ENCODE data around the gene C19orf44.
"Not testable (repeated sequence)": the region's sequence is repeated elsewhere in the genome, so short reads cannot be mapped to it uniquely, and the experiment has no call there.

C19orf44 gene

DNA sequence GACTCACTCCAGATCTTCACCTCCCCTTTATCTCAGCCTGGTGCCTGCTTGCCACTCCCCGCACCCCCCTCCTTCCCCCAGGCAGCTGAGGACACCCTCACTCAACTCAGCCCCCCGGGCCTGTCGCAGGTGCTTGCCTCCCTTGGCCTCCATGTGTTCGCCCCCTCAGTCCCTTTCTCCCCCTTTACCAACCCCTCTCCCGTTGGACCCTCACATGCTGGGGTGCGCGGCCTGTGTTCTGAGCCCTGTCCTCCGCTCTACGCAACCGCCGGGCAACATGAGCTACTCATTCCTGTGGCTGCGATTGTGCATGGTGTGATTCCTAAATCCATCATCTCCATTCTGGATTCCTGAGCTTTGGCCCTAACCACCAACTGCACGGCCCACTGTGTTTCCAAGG, 40.9 kb downstream of the C19orf44 start:
- no peak overlapping the region for H3K4me3 ChIP-seq (ENCODE audit: control insufficient read depth, low read depth, low read length)
- TF ChIP-seq, protein P1, sequence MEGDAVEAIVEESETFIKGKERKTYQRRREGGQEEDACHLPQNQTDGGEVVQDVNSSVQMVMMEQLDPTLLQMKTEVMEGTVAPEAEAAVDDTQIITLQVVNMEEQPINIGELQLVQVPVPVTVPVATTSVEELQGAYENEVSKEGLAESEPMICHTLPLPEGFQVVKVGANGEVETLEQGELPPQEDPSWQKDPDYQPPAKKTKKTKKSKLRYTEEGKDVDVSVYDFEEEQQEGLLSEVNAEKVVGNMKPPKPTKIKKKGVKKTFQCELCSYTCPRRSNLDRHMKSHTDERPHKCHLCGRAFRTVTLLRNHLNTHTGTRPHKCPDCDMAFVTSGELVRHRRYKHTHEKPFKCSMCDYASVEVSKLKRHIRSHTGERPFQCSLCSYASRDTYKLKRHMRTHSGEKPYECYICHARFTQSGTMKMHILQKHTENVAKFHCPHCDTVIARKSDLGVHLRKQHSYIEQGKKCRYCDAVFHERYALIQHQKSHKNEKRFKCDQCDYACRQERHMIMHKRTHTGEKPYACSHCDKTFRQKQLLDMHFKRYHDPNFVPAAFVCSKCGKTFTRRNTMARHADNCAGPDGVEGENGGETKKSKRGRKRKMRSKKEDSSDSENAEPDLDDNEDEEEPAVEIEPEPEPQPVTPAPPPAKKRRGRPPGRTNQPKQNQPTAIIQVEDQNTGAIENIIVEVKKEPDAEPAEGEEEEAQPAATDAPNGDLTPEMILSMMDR (conservative IDR thresholded peaks at IDR 0.05; ENCODE audit: control insufficient read depth, insufficient read depth, low read depth, low read length) = no peak
- DNase-seq (ENCODE audit: low read depth) = no peak

DNA sequence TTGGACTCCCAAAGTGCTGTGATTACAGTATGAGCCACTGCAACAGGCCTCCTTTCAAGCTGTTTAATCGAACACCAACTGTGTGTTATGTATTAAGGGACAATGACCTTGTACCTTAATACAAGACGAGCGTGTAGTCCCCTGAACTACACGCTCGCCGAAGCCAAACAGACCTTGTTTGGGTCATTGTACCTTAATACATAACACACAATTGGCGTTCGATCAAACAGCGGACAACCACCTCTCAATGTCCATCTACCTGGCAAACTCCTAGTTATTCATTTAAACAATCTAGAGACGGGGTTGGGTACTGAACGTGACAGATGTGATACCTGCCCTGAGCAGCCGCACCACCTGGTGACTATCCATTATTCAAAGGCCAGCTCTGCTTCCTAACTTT, 44.8 kb downstream of the C19orf44 start:
- TF ChIP-seq, protein P1 (conservative IDR thresholded peaks at IDR 0.05; ENCODE audit: control insufficient read depth, insufficient read depth, low read depth, low read length) = no peak
- H3K4me3 ChIP-seq (ENCODE audit: control insufficient read depth, low read depth, low read length) = peak overlapping the region; percentile 93
- no peak for DNase-seq (ENCODE audit: low read depth)

DNA sequence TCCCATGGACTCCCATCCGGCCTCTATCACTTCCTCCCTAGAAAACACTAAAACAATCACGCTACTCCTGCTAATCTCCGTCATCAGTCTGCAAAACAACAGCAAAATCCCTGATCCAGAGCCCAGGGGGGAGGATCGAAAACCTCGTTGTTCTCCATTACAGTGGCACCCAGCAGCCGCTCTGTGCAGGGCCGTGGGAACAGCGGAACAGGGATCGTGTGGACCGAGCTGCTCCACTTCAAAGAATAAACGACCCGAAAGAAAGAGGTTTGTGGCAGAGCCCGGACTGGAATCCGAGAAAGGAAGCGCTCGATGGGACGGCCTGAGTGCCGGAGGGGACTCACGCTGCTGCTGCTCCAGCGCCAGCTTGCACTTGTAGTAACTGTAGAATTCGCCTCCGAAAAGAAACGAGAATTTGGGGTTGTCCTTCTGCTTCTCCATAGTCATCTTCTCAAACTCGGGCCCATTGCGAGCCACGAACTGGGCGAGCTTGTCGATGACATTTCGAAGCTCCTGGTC, 45.4 kb downstream of the C19orf44 start:
- DNase-seq (ENCODE audit: low read depth) = peak; percentile 23
- peak overlapping the region; percentile 93 for H3K4me3 ChIP-seq (ENCODE audit: control insufficient read depth, low read depth, low read length)
- TF ChIP-seq, protein P1 (conservative IDR thresholded peaks at IDR 0.05; ENCODE audit: control insufficient read depth, insufficient read depth, low read depth, low read length) = no peak

DNA sequence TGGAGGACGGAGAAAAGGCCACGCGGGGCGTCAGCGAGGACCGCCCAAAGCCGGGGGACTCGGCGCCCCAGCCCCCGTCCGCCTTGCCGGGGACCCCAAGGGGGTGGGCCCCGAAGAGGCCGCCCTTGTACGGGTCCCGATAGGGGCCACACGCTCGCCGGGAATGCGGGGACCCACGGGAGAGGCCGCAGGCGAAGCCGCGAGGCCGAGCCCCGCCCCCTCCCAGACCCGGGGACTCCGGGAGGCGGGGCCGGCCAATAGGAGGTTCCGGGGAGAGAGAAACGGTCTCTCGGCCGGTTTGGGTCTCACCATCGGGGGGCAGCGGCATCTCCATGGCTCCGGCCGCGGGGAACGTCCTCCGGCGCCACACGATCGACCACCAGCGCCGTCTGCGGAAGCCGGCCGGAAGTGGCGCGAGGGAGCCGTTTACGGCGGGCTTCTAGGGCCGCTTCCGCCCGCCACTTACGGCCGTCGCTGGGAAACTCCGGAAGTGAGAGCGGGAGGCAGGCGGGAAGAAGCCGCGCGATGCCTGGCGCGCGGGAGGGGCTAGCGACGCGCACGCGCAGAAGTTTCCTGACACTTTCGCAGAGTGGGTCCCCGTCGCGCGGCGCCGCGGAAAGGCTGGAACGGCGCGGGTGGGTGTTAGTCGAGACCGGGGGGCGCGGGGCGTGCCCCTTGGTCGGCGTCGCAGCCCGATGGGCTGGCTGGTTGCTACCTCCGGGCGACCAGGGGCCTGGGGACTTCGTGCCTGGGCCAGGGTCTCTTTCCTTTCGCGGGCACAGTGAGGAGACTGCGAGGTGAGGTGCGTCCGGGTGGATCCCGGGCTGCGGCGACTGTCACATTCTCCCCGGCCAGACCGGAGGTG, 46.1 kb downstream of the C19orf44 start, which contains the start of gene CHERP:
Gene CHERP, minus strand, starts transcription at position 393 of the 865 bp plus-strand sequence. Its CDS starts 59 bp downstream, at position 334.
- H3K4me3 ChIP-seq (ENCODE audit: control insufficient read depth, low read depth, low read length) = peak within 1 kb of the TSS; percentile 93
- TF ChIP-seq, protein P1 (conservative IDR thresholded peaks at IDR 0.05; ENCODE audit: control insufficient read depth, insufficient read depth, low read depth, low read length) = no peak
- DNase-seq (ENCODE audit: low read depth) = peak; percentile 87

DNA sequence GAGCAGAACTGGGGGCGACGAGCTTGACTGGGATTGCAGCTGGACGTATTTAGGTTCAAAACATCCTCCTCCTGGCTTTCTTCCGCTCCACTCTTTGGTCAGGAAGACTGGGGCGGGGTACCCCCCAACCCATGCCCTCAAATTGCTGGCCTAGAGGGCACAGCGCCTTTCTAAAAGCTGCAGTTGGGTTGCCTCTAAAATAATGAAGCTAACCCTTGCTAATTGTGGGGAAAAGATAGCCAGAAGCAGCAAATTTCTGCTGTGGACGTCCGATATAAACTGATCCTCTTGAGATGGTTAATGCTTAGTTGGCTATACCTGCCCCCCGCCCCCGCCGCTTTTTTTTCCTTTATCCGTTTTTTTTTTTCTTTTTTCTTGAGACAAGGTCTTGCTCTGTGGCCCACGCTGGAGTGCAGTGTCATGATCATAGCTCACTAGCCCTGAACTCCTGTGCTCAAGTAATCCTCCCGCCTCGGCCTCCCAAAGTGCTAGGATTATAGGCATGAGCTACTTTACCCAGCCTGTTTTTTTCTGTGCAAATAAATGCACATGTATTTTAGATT, 46.8 kb downstream of the C19orf44 start:
- TF ChIP-seq, protein P1 (conservative IDR thresholded peaks at IDR 0.05; ENCODE audit: control insufficient read depth, insufficient read depth, low read depth, low read length) = no peak
- DNase-seq (ENCODE audit: low read depth) = peak; percentile 12
- peak overlapping the region; percentile 93 for H3K4me3 ChIP-seq (ENCODE audit: control insufficient read depth, low read depth, low read length)

DNA sequence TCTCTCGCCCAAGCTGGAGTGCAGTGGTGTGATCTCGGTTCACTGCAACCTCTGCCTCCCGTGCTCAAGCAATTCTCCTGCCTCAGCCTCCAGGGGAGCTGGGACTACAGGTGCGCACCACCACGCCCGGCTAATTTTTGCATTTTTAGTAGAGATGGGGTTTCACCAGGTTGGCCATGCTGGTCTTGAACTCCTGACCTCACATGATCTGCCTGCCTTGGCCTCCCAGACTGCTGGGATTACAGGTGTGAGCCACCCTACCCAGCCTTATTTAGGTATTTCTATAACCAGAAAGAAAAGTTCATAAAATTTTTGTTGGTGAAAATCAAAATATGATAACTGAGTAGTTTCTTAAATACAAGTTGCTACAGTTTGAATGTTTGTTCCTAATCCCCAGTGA, 47.5 kb downstream of the C19orf44 start:
- H3K4me3 ChIP-seq (ENCODE audit: control insufficient read depth, low read depth, low read length) = peak overlapping the region; percentile 93
- not testable (repeated sequence) for DNase-seq (ENCODE audit: low read depth)
